Nephron progenitor cell (in vitro differentiated cells): ENCODE measurements around the gene LPCAT1.

Experiments used
- DNase-seq: peaks from one replicate; pipeline ENCODE4 v3.0.0; 2021
- H3K27ac Mint-ChIP-seq: 2 replicates; pipeline ENCODE4 v1.8.0; 2021; ENCODE audit warnings: mild to moderate bottlenecking, moderate library complexity, mixed read lengths
- H3K27me3 Mint-ChIP-seq: 2 replicates; pipeline ENCODE4 v1.8.0; 2021; ENCODE audit warnings: mild to moderate bottlenecking, low read depth, mixed read lengths; ENCODE audit not compliant: poor library complexity
- H3K36me3 Mint-ChIP-seq: 2 replicates; pipeline ENCODE4 v1.8.0; 2021; ENCODE audit warnings: low read depth, mixed read lengths
- H3K4me1 Mint-ChIP-seq: 2 replicates; pipeline ENCODE4 v1.8.0; 2021; ENCODE audit warnings: mixed read lengths
- H3K4me3 Mint-ChIP-seq: 2 replicates; pipeline ENCODE4 v1.8.0; 2021; ENCODE audit warnings: mild to moderate bottlenecking, moderate library complexity, mixed read lengths
- H3K9me3 Mint-ChIP-seq: 2 replicates; pipeline ENCODE4 v1.8.0; 2021; ENCODE audit warnings: mild to moderate bottlenecking, moderate library complexity, mixed read lengths
- TF ChIP-seq, protein P1 (sequence below): fragments of 200-600 bp; sonication (generic); IDR thresholded peaks from 2 replicates; pipeline ENCODE4 v1.5.0; 2021; ENCODE audit warnings: antibody characterized with exemption

Gene LPCAT1

DNA sequence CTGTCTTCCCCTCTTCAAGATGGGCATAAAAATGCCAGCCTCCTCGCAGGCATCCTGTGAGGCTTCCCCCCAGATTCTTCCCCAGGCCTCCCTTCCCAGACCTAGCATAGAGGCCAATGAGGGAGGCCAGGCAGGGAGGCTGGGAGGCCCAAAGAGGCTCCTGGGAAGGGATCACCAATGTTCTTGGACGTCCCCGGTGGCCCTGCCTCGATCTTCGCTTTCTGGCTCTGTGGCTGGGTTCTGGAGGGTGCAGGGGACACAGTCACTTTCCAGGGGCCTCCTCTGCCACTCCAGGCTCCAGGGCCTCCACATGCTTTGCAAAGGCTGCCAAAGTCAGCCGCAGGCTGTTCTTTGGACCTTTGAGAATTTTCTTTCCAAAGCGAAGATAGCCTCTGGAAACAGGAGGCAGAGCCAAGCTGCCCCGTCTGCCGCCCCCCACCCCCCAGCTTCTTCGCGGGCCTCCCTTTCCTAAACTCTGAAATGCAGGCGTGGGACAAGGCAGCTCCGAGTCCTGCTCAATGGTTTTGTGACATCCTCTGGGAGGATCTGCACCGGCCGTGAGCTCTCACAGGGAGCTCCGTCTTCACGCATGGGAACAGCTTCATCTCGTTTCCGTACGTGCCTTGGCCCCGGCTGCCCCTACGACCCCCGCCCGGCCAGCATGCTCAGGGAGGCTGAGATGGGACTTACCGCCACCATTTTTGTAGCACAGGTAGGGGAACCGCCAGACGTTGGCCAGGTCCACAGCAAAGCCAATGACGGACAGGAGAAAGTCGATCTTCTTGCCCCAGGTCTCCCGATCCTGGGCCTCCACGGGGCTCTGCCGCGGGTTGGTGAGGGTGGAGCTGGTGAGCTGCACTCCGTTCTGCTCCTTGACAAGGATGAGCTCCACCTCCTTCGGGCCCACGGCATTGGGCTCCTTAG, 81.3 kb downstream of the LPCAT1 start:
- TF ChIP-seq, protein P1, sequence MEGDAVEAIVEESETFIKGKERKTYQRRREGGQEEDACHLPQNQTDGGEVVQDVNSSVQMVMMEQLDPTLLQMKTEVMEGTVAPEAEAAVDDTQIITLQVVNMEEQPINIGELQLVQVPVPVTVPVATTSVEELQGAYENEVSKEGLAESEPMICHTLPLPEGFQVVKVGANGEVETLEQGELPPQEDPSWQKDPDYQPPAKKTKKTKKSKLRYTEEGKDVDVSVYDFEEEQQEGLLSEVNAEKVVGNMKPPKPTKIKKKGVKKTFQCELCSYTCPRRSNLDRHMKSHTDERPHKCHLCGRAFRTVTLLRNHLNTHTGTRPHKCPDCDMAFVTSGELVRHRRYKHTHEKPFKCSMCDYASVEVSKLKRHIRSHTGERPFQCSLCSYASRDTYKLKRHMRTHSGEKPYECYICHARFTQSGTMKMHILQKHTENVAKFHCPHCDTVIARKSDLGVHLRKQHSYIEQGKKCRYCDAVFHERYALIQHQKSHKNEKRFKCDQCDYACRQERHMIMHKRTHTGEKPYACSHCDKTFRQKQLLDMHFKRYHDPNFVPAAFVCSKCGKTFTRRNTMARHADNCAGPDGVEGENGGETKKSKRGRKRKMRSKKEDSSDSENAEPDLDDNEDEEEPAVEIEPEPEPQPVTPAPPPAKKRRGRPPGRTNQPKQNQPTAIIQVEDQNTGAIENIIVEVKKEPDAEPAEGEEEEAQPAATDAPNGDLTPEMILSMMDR = no peak
- H3K4me3 Mint-ChIP-seq = no peak overlapping the region
- H3K4me1 Mint-ChIP-seq = peaks cover 6% of the 10 kb centered on the region
- no peaks in the 10 kb centered on the region for H3K36me3 Mint-ChIP-seq
- peaks cover 13% of the 10 kb centered on the region for H3K9me3 Mint-ChIP-seq
- H3K27ac Mint-ChIP-seq = no peak overlapping the region
- H3K27me3 Mint-ChIP-seq = peaks cover 95% of the 10 kb centered on the region
- no peak for DNase-seq

DNA sequence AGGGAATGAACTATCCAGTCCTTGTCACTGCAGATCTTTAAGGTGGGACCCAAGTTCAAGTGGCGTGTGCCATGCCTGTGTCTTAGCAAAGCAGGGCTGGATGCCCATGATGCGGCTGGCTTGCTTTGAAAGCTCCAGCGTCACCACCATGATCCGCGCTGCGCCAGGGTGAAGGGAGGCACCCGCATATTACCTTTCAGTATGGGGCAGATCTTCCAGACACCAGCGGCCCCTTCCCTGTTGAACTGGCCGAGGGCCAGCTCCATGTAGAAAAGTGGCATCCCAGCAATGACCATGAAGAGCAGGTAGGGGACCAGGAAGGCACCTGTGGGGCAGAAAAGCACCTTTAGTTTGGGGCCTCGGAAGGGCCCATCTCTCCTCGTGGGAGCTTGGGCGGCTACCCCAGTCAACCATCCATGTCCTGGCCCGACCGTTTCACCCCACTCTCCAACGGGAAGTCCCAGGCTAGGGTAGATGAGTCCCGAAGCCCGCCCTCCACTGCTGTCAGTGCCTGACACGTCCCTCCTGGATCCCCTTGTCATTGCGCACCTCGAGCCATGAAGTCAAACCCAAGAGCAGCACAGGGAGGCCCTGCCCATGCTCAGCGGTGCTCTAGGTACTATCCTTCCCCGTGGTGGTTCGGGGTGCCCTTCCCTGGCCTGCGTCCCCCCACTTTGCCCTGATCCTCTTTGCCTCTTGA, 82.4 kb downstream of the LPCAT1 start:
- TF ChIP-seq, protein P1 = no peak
- H3K4me3 Mint-ChIP-seq = no peak overlapping the region
- H3K27ac Mint-ChIP-seq = no peak overlapping the region
- peaks cover 11% of the 10 kb centered on the region for H3K9me3 Mint-ChIP-seq
- H3K4me1 Mint-ChIP-seq = peaks cover 11% of the 10 kb centered on the region
- no peaks in the 10 kb centered on the region for H3K36me3 Mint-ChIP-seq
- DNase-seq = no peak
- H3K27me3 Mint-ChIP-seq = peaks cover 89% of the 10 kb centered on the region

DNA sequence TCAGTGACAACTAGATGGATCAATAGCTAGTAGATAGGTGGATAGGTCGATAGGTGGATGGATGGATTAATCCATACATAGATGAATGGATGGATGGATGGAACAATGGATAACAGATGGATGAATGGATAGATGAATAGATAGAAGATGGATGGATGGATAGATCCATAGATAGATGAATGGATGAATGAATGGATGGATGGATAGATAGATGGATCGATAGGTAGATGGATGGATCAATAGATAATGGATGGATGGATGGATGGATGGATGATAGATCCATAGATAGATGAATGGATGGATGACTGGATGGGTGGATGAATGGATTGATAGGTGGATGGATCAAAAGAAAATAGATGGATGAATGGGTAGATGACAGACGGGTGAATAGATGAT, 83.7 kb downstream of the LPCAT1 start:
- Mint-ChIP-seq H3K4me3 (no peak overlapping the region), H3K4me1 (peaks cover 11% of the 10 kb centered on the region), H3K27ac (no peak overlapping the region), H3K9me3 (peaks cover 11% of the 10 kb centered on the region), H3K27me3 (peaks cover 80% of the 10 kb centered on the region), H3K36me3 (no peaks in the 10 kb centered on the region)
- DNase-seq = no peak
- TF ChIP-seq, protein P1 = no peak

DNA sequence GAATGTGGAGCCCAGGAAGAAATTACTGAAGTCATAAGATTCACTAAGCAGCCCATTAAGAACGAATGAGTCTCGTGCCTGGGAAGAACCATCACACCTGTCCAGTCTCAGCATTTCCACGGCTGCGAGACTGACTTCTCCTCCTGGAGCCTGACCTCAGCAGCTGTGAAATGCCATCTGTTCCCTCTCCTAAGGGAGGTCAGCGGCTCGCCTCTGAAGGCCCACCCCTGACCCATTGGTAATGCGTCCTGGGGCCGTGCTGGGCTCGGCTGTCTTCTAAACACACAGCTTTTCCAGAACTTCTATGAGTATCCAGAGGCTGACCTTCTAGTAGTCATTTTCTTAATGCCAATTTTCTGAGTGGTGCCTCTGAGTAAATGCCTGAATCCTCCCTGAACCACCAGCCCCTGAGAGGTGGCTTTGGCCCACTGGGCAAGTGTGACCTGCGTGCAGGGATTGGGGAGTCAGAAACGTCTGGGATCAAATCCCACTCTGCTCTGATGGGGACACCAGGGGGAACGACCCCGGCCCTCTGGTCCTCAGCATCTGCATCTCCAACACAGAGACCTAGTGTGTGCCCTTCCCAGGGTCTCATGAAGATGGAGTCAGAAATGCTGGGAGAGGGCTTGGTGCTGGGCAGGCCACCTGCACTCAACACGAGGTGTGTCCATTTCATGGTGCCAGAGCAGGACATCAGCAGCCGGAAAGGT, 84.2 kb downstream of the LPCAT1 start:
- TF ChIP-seq, protein P1 = no peak
- Mint-ChIP-seq H3K36me3 (no peaks in the 10 kb centered on the region), H3K4me1 (peaks cover 11% of the 10 kb centered on the region)

DNA sequence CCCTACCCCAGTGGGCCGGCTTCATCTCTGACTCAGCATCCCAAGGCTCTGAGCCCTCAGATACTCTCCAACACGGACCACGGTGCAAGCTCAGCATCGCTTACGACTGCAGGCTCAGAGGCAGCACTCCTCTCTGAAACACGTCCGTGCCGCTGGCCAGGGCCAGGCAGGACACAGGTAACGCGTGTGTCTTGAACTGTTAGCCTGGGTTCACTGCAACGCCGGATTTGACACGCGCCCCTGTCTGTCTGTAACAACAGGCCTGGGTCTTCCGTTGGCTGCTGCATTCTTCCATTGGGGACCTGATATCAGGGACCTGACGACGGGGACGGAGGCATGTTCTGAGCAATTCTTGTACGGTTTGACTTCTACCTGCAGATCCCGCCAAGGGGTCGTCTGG, 84.9 kb downstream of the LPCAT1 start:
- Mint-ChIP-seq H3K27me3 (peaks cover 75% of the 10 kb centered on the region), H3K4me3 (no peak overlapping the region), H3K4me1 (peaks cover 5% of the 10 kb centered on the region), H3K36me3 (no peaks in the 10 kb centered on the region), H3K9me3 (peaks cover 17% of the 10 kb centered on the region), H3K27ac (no peak overlapping the region)
- TF ChIP-seq, protein P1 = no peak
- DNase-seq = no peak

More for the DNA sequence above, 84.2 kb downstream of the LPCAT1 start:
- Mint-ChIP-seq H3K9me3 (peaks cover 13% of the 10 kb centered on the region), H3K27ac (no peak overlapping the region), H3K27me3 (peaks cover 77% of the 10 kb centered on the region), H3K4me3 (no peak overlapping the region)
- DNase-seq = no peak
